ENCODE results near the gene UNC45A.
"Not testable (repeated sequence)": the region's sequence is repeated elsewhere in the genome, so short reads cannot be mapped to it uniquely, and the experiment has no call there.

The UNC45A gene

GRCh38 chr15:90934949-90935751 is at the start of gene UNC45A:
Gene UNC45A (plus strand): TSS chr15:90935285. CDS start chr15:90935325, 40 bp downstream.
- peak; percentile 94 to 98 for DNase-seq (ENCODE audit: low read depth in 2 of 2)

- DNase-seq (ENCODE audit: low read depth in 2 of 2), result peak; percentile 82 to 86
These were observed 49.4 kb upstream of the UNC45A start for GRCh38 chr15:90885432-90886290.

- no peak for DNase-seq (ENCODE audit: low read depth in 2 of 2)
These were observed 48.8 kb upstream of the UNC45A start for GRCh38 chr15:90886291-90886614.

GRCh38 chr15:90887037-90887481 is 48.0 kb upstream of the UNC45A start:
- no peak for DNase-seq (ENCODE audit: low read depth in 2 of 2)

- no peak for DNase-seq (ENCODE audit: low read depth in 2 of 2)
These were observed 45.8 kb upstream of the UNC45A start for GRCh38 chr15:90889313-90889730.

- DNase-seq (ENCODE audit: low read depth in 2 of 2), result no peak
These were observed 45.2 kb upstream of the UNC45A start for GRCh38 chr15:90889736-90890456.

- DNase-seq (ENCODE audit: low read depth in 2 of 2), result no peak
These were observed 44.2 kb upstream of the UNC45A start for GRCh38 chr15:90890839-90891238.

GRCh38 chr15:90891346-90891949 is 43.6 kb upstream of the UNC45A start:
- DNase-seq (ENCODE audit: low read depth in 2 of 2), result no peak

- no peak for DNase-seq (ENCODE audit: low read depth in 2 of 2)
These were observed 43.1 kb upstream of the UNC45A start for GRCh38 chr15:90892023-90892422.

- no peak for DNase-seq (ENCODE audit: low read depth in 2 of 2)
These were observed 42.4 kb upstream of the UNC45A start for GRCh38 chr15:90892498-90893174.

- no peak for DNase-seq (ENCODE audit: low read depth in 2 of 2)
These were observed 41.7 kb upstream of the UNC45A start for GRCh38 chr15:90893175-90894090.

- DNase-seq (ENCODE audit: low read depth in 2 of 2), result no peak
These were observed 39.4 kb upstream of the UNC45A start for GRCh38 chr15:90895571-90896117.

GRCh38 chr15:90897131-90897655 is 37.9 kb upstream of the UNC45A start:
- DNase-seq (ENCODE audit: low read depth in 2 of 2), result not testable (repeated sequence)

- no peak for DNase-seq (ENCODE audit: low read depth in 2 of 2)
These were observed 33.7 kb upstream of the UNC45A start for GRCh38 chr15:90901175-90902039.

- peak; percentile 48 to 61 for DNase-seq (ENCODE audit: low read depth in 2 of 2)
These were observed 32.8 kb upstream of the UNC45A start for GRCh38 chr15:90902040-90902839.

GRCh38 chr15:90902840-90903732 is 32.0 kb upstream of the UNC45A start, which contains the start of gene MAN2A2:
Gene MAN2A2 (plus strand): TSS chr15:90903302. CDS start chr15:90904208, 906 bp downstream.
- DNase-seq (ENCODE audit: low read depth in 2 of 2), result peak; percentile 65 to 78
